LHCN-M2 (cell line): ENCODE data around the gene DPYD. TPM values are rescaled to one million over a fixed set of nuclear protein-coding genes. Genes with fewer than 3 reads are reported as not detected.
A peak's percentile ranks its signal among the peaks of the same experiment; 100 is the strongest.

Experiments
- DNase-seq: peaks from one replicate; pipeline ENCODE4 v3.0.0-alpha.2; 2012; ENCODE audit warnings: low read depth
- total RNA-seq: library from RNA; depleted of rRNA; stranded (reverse); fragments of >200 nt; gene quantifications from 2 replicates; pipeline ENCODE4 v1.2.3, GENCODE V29; 2014

DPYD gene
- total RNA-seq, 1 experiment from 2014 or later: 39.9 TPM

DNA sequence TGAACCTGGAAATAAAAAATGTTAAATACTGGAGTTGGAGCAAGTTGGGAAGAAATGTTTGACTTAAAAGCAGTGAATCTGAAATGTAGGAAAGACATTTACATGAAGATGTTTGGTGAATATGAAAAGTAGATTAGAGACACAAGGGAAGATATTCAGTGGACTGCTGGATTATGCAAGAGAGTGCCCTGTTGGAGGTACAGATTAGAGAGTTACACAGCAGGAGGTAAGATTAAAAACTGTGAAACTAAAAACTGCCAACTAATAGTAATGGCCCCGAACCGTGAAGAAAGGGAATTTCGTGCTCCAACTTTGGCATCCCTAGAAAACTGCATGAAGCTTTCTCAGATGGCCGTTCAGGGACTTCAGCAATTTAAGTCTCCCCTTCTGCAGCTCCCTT lies 375.4 kb downstream of the DPYD start:
- DNase-seq: no peak

DNA sequence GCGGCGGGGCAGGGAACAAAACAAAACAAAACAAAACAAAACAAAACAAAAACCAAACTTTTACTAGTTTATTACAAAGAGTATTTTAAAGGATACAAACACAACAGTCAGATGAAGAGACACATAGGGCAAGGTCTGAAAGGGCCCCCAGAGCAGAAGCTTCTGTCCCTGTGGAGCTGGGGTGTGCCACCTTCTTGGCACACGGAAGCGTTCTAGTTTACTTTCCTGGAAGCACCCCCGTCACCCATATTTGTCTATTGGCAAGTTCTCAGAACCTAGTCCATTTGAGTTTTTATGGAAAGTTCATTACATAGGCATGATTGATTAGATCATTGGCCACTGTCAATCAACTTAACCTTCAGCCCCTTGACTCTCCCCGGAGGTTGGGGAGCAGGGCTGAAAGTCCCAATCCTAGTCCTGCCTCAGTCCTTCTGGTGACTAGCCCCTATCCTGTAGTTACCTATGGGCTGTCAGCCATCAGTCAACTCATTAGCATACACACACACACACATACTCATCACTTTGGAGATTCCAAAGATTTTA lies 380.4 kb downstream of the DPYD start:
- no peak for DNase-seq

DNA sequence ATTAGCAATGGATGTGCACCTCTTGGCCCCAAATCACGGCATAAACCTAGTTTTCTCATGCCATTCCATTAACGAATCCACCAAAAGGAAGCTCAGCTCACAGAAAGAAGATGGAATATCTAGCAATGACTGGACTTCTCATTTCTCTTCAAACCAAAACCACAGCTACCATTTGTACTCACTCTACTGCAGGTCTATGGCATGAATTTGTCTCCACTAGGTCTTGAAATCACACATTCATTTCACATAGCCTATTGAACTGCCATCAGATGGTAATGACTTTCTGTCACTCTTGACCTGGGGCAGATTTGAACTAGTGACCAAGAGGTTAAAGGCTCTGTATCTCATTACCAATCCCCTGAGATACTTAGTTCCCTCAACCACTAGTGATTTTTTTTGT lies 382.7 kb downstream of the DPYD start:
- DNase-seq: no peak

DNA sequence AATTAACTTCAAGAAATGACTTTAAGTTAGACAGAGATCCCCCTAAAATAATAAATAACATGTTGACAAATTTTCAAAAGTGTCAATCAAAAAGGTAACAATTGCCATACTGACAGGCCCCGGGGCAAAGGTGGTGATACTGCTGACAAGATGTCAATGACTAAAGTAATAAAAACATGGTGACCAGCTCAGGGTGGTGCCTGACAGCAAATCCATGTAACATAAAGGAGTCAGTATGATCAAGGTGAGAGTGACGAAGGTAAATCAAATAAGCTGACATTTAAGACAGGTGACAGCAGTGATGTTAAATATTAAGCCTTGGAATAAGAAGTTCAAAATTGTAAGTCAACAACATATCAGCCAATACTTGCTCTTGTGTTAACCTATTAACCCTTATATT lies 387.5 kb downstream of the DPYD start:
- no peak for DNase-seq

DNA sequence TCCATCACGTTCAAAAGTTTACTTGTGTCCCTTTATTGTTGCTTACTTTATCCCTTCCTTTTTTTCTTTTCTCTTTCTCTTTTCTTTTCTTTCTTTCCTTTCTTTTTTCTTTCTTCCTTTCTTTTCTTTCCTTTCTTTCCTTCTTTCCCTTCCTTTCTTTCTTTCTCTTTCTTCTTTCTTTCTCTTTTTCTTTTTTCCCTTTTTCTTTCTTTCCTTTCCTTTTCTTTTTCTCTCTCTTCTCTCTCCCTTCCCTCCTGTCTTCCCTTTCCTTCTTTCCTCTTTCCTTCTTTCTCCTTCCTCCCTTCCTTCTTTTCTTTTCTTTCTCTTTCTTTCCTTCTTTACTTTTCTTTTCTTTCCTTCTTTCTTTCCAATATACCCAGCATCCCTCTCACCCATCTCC lies 391.2 kb downstream of the DPYD start:
- DNase-seq: no peak

DNA sequence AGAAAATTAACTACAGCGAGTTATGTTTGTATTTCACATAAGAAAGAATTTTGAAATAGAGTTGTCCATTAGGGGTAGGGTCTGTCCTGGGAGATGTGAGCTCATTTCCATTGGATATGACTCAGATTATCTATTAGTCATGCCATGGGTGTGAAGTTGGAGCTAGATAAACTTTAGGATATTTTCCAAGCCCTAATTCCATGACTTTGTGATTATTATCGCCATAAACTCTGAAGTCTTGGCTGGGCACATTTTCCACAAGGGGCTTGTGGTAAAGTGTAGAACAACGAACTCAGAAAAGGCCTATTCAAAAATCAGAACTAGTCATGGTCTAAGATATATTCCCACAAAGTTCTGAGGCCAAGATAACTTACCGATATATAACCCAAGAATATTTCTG lies 396.6 kb downstream of the DPYD start:
- DNase-seq: no peak

DNA sequence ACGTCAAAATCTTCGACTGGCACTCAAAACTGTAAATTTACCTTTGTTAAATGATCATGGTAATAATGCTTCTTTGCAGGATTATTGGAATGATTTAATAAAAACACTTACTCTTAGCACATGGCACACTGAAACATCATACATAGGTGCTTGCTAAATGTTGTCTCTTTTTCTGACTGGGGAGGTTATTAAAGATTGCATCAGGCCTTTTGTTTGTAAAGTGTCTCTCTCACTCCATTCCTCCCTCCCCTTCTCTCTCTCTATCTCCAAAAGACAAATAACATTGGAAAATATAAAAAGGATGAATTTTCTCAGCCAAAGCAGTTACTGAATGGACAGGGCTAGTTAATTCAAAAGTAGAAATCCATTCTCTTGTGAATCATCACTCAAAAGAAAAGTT lies 404.2 kb downstream of the DPYD start:
- no peak for DNase-seq

DNA sequence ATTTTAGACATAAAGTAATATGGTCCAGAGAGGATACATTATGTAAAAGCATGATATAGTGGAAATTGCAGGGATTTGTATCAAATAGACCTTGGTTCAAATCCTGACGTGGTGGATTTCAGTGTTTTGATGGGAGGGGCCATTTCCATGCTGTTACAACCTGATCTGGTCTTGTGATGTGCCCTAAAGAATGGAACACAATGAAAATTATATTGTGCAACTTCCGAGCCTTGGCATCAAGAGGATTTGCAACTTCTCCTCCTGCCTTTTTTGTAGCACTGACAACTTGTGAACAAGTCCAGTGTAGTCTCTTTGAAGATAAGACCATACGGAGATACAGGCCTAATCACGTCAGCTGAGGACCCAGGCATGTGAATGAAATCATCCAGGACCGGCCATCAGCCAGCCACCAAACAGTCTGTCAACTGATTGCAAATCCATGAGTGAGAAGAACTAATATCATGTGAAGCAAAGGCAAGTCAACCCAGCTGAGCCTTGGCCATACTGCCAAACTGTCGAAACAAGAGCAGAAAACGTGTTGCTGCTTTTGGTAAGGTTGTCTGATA lies 412.1 kb downstream of the DPYD start:
- no peak for DNase-seq

DNA sequence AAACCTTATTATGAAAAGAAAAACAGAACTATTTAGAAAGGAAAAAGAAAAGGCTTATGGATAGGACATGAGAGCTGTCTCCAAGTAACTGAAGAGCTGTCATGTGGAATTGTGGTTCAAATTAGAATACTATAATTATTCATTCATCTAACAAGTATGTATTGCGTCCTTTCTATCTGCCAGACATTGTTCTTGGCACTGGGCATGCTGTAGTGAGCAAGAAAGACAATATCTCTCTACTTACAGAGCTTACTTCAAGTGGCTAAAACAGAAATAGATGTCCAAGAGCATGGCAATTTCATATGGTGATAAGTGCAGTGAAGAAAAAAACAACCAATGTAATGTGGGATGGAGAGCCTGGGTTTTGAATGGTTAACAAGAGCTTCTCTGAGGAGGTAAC lies 413.0 kb downstream of the DPYD start:
- no peak for DNase-seq

DNA sequence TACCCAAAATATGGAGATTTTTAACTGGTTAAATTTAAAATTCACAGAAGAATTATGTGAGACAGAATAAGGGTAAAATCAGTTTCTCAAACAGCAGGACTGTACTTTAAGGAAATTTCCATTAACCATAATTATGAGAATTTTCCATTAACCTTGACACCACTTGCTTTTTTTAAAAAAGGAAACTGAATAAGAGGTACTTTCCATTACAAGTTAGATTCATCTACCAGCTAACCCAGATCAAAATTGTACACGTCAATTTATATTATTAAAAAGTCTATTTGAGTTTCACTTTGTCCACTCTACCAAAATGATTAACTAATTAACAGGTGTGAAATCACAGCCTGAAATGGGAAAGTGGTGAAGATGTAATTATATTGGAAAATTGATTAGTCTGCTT lies 414.5 kb downstream of the DPYD start:
- DNase-seq: no peak

DNA sequence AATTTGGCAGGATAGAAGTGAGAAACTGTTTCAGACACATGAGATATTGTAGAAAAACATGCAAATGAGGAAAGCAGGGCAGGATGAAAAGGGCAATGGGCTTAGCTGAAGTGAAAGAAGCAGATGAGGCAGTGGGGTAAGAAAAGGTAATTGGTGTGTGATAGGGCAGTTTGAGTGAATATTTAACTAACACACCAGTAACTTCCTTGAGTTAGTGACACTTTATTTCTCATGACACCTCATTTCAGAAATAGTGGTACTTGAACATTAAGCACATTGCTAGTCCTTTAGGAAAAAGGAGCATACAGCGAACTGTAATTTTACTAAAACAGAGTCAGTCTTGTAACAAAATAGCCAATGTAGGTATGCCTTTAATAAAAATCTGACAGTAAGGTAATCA lies 415.0 kb downstream of the DPYD start:
- DNase-seq: no peak

DNA sequence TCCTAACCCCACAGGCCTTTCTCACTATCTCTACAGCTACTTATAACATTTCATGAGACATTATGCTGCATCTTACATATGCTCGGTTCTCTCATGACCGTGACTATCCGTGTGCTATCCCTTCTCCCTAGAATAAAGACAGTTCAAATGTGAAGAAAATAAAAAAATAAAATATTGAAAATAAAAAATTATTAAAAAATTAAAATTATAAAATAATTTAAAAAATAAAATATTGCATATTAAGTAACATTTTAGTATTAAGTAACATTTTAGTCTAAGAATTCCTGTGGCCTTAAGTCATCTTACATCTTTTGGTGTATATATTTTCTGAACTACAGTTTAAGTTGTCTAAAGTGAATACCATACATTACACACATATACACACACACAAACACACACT lies 415.5 kb downstream of the DPYD start:
- DNase-seq: no peak

DNA sequence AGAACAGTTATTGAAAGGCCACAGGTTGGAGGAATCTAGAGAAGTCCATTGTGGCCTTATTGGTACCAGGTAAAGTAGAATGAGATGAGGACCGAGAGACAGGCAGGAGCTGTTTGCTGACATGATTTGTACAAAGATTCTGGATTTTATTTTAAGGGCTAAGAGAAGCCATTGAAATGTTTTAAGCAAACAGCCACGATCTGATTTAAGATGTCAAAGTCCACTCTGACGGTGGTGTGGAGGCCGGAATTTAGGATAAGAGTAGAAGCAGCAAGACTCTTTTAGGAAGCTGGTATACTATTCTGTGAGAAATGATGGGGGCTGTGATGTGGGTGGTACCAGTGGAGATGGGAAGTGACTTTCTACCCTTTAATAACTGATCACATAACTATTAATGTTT lies 418.5 kb downstream of the DPYD start:
- DNase-seq: no peak

DNA sequence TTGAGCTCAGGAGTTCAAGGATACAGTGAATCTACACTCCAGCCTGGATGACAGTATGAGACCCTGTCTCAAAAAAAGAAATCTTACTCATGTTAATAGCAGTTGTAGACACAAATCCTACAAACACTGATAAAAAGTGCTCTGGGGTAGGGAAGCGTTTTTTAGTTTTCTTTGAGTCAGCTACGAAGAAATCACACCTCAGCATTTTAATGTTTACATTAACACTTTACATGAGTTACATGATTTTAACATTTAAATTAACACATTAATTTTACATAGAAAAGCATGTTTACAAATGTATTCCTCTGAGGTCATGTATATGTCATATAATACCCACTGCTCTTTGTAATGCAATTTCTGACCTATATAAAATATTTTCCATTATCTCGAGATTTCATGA lies 419.2 kb downstream of the DPYD start:
- DNase-seq: no peak

DNA sequence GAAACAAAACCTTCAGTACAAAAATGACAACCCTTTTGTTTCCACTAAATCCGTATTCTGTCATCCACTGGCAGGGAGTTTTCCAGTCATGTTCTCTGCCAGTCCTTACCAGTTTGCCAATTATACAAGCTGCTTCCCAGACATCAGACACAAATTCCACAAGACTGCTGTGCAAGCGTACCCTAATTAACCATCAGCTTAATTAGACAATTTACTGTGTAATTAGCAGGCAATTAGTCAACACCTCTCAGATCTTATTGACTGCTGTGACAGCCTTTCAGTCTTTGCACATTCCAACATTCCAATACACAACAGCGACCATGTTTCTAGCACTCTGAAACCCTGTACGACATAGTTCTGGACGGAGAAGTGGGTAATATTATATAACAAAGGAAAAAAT lies 420.1 kb downstream of the DPYD start:
- no peak for DNase-seq

DNA sequence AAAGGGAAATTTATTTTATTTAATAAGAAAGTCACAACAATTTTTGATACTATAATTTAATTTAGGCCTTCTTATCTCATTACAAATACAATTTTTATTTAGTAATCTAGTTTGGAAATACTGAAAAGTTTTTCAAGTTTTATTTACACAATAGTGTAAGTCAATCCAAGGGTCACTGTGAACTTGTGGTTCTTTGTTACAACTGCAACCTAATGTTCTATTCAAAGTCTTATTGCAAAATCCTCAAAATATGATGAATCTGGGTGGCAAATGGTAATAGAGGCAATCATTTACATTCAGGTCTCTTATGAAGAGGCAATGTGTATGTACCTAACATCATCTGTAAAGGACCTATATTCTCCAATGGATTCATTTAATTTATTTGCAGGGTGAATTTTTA lies 421.2 kb downstream of the DPYD start:
- DNase-seq: peak; percentile 16

DNA sequence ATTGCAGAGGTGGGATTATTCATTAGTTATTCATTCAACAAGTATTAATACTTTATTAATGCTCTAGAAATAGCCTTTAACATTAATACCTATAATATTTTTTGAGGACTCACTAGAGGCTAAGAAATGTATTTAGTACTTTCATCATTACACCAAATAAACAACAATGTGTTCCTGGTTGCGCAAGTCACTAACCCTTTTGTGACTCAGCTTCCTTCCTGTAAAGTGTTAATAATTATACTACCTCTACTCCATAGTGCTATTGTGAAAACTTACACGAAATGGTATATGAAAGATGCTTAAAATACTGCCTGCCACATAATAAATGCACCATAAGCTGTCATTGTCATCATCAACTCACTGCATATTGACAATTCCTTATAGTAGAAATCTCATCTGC lies 431.0 kb downstream of the DPYD start:
- DNase-seq: peak; percentile 46

DNA sequence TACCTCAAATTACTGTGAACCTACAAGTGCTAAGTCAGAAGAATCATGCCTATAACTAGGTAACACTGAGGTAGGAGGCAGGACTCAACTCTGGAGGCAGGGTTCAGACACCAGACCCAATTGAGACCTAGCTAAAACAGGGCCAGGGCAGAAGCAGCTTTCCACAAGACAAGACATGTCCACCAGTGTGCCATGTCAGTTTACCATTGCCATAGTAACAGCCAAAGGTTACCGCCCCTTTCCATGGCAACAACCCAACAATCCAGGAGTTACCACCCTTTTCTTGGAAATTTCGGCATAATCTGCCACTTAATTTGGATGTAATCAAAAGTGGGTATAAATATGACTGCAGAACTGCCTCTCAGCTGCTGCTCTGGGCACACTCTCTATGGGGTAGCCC lies 432.3 kb downstream of the DPYD start:
- DNase-seq: peak; percentile 4

DNA sequence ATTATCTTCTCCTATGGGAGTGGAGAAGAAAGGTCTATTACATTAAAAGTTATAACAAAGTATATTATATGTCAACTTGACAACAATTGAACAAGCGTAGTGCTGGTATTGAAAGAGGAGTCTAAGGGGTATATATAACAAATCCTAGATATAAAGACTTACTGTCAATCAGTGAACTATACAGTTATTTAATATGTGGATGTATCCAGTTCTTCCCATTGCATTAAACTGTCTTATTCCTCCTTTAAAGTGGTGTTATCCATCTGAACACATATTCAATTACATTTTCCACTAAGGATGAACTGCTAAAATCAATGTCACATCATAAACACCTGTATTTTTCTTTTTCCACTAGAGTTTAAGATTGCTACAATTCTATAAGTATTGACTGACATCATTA lies 438.8 kb downstream of the DPYD start:
- DNase-seq: no peak

DNA sequence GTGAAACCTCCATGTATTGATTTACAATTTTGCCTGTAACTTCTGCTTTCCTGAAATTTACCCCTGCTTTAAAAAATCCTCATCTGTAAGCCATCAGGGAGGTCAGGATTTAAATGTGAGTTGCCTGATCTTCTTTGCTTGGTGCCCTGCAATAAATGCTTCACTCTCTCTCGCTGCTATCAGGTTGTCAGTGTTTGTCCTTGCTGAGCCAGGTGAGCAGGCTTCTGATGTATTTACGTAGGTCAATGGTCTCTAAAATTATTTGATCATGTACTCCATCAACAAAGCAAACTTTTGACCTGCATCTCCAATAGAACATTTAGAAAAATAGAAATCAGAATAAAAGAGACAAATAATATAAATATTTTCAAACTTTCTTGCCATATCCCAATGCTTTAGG lies 453.4 kb downstream of the DPYD start:
- DNase-seq: no peak

DNA sequence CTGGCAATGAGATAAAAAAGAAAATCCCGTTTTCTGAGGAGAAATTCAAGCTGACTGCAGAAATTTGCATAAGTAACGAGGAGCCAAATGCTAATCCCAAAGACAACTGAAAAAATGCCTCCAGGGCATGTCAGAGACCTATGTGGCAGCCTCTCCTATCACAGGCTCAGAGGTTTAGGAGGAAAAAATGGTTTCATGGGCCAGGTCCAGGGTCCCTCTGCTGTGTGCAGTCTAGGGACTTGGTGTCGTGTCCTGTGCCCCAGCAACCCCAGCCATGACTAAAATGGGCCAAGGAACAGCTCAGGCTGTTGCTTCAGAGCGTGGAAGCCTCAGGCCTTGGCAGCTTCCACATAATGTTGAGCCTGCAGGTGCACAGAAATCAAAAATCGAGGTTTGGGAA lies 456.5 kb downstream of the DPYD start:
- no peak for DNase-seq

DNA sequence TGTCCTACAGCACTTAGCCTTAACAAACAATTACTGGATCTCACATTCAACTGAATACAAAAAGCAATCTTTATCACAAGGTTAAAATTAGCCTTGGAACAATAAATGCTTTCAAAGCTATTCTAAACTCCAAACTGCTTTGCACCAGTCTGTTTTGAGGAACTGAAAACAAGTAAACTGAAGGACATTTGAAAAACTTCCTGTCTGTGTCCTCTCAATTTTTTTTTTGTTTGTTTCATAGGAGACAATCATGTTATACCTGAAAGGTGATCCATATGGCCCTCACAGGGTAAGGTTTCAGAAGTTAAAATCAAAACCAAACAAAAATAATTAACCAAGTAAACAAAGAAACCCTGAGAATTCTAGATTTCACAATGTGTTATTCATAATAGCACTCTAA lies 459.1 kb downstream of the DPYD start:
- no peak for DNase-seq

DNA sequence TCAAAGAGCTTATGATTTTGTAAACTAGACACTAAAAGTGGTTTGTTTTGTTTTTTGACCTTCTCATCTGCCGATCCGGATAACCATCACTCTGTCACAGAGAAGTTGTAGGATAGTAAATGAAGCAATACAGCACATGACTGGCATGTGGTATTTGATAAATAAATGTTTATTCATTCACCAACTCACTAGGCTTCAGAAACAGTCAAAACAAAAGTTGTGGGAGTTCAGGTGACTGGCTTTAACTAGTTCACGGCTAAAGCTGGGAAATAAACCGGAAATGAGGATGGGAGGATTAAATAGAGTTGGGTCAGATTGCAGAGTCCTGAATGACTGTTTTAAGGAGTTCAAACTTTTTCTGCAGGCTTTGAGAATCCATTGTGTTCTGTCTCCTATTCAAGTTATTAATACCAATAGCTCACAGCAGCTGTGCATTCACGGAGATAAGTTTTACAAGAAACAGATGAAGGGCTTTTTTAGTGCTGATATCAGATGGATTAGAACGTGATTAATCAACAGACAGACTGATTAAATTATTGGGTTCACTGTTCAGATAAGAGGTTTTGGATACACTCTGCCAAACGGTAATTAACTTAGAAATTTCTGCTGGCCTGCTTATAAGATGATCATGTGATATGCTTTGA lies 463.3 kb downstream of the DPYD start:
- no peak for DNase-seq

DNA sequence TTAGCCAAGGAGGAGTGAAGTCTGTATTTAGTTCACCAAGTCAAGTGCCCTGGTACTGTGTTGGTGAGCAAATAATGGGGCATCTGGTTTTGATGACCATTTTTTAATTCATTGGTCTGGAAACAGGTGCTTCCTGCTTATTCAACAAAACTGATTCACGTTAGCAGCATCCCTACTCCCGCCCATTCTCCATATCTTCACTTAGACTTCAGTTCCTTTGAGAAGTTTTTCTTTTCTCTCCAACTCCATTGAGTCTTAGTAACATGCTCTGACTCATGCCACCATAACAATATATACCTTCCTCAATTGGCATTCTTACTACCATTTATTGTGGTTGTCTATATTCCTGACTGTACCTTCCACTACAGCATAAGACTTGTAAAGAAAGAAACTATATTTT lies 468.9 kb downstream of the DPYD start:
- DNase-seq: no peak
